Sigmoid colon (tissue), 7 donors: ENCODE data around the gene NCR2. TPM values are rescaled to one million over a fixed set of nuclear protein-coding genes. Genes with fewer than 3 reads are reported as not detected.
A peak's percentile ranks its signal among the peaks of the same experiment; 100 is the strongest.

Experiments used
- DNase-seq: peaks from one replicate; pipeline ENCODE4 v3.0.0-alpha.2; 2019
- H3K27ac ChIP-seq, 4 donors: fragments of 200-600 bp; sonication (generic); one replicate each; pipeline ENCODE4 v1.5.1; 2016 to 2019; ENCODE audit warnings: mild to moderate bottlenecking in 1 of 4
- H3K27me3 ChIP-seq, 3 donors: fragments of 200-600 bp; sonication (generic); one replicate each; pipeline ENCODE4 v1.5.1; 2019; ENCODE audit warnings: mild to moderate bottlenecking in 1 of 3
- H3K36me3 ChIP-seq, 4 donors: fragments of 200-600 bp; sonication (generic); one replicate each; pipeline ENCODE4 v1.5.1; 2016 to 2019
- H3K4me1 ChIP-seq, 4 donors: fragments of 200-600 bp; sonication (generic); one replicate each; pipeline ENCODE4 v1.5.1; 2017 to 2019
- H3K4me3 ChIP-seq, 4 donors: fragments of 200-600 bp; sonication (generic); one replicate each; pipeline ENCODE4 v1.5.1; 2017 to 2019; ENCODE audit warnings: mild to moderate bottlenecking in 2 of 4, moderate library complexity in 1 of 4
- H3K9me3 ChIP-seq, 4 donors: fragments of 200-600 bp in 3 of 4; sonication (generic) in 3 of 4; one replicate each; pipeline versions ENCODE4 v1.5.1 to v1.6.1; 2013 to 2019
- EP300 ChIP-seq, 4 donors: sonication (generic); formaldehyde crosslinking; IDR thresholded peaks; one replicate each; pipeline ENCODE4 v1.6.1; 2017; ENCODE audit warnings: antibody characterized with exemption in 4 of 4
- POLR2A ChIP-seq, 2 donors: fragments of 450-650 bp; IDR thresholded peaks; one replicate each; pipeline ENCODE4 v1.6.1; 2016; ENCODE audit warnings: antibody characterized with exemption in 2 of 2, mild to moderate bottlenecking in 2 of 2, moderate library complexity in 2 of 2
- POLR2AphosphoS5 ChIP-seq, 4 donors: sonication (generic); formaldehyde crosslinking; IDR thresholded peaks; one replicate each; pipeline ENCODE4 v1.6.1; 2017; ENCODE audit warnings: antibody characterized with exemption in 4 of 4
- WGBS, 2 donors: extraction: QIAGEN DNeasy Blood & Tissue Kit; methylation state at CpG; one replicate each; pipeline ENCODE4 v1.1.7; 2013; 5-methylcytosine and 5-hydroxymethylcytosine counted together
- intact Hi-C: fragments of 100-400 bp; cut with DNase I; formaldehyde crosslinking; loops from one replicate; pipeline ENCODE4 v1.15.1; 2023
- polyA plus RNA-seq, 3 donors: library from polyadenylated mRNA; stranded (reverse); fragments of 200-250 nt; gene quantifications; one replicate each; pipeline ENCODE4 v1.2.3, GENCODE V29; 2013
- total RNA-seq, 4 donors: library from RNA; depleted of rRNA; stranded (reverse); fragments of >200 nt; gene quantifications; one replicate each; pipeline ENCODE4 v1.1.0, GENCODE V29; 2016
- TF ChIP-seq, protein P1 (sequence below), 4 experiments: fragments of 450-650 bp in 3 of 4; fragments of 200-600 bp in 1 of 4; IDR thresholded peaks; one replicate each; pipeline ENCODE4 v1.5.1; 2016 to 2019; ENCODE audit warnings: antibody characterized with exemption in 4 of 4, mild to moderate bottlenecking in 3 of 4, moderate library complexity in 2 of 4
- donor health status: healthy with polysubstance abuse.
- donor health status: Bipolar disorder and iron deficiency.
- donor health status: healthy.

NCR2 gene
- total and polyA plus RNA-seq, 7 donors = 0.20 TPM; not detected in 6

- Histone ChIP-seq H3K4me1 (no peaks in the 10 kb centered on the region), H3K36me3 (no peaks in the 10 kb centered on the region), H3K27me3 (peaks cover 0 to 23% (median 3%) of the 10 kb centered on the region in 3 donors), H3K27ac (no peak overlapping the region), H3K4me3 (no peak overlapping the region), H3K9me3 (peaks cover 0 to 4% (median 0%) of the 10 kb centered on the region in 4 donors)
- 47 to 60% methylated on average over 3 of the region's 3 CpGs for WGBS, 2 donors
- peak; percentile 14 for DNase-seq
- intact Hi-C loops = no loop called here
- TF ChIP-seq, protein P1, sequence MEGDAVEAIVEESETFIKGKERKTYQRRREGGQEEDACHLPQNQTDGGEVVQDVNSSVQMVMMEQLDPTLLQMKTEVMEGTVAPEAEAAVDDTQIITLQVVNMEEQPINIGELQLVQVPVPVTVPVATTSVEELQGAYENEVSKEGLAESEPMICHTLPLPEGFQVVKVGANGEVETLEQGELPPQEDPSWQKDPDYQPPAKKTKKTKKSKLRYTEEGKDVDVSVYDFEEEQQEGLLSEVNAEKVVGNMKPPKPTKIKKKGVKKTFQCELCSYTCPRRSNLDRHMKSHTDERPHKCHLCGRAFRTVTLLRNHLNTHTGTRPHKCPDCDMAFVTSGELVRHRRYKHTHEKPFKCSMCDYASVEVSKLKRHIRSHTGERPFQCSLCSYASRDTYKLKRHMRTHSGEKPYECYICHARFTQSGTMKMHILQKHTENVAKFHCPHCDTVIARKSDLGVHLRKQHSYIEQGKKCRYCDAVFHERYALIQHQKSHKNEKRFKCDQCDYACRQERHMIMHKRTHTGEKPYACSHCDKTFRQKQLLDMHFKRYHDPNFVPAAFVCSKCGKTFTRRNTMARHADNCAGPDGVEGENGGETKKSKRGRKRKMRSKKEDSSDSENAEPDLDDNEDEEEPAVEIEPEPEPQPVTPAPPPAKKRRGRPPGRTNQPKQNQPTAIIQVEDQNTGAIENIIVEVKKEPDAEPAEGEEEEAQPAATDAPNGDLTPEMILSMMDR (IDR thresholded peaks at IDR 0.05) = no peak
- TF ChIP-seq POLR2A (IDR thresholded peaks at IDR 0.05) (no peak), EP300 (IDR thresholded peaks at IDR 0.05) (no peak)
These were observed 17.9 kb downstream of the NCR2 start for GRCh38 chr6:41353333-41353732.

DNA sequence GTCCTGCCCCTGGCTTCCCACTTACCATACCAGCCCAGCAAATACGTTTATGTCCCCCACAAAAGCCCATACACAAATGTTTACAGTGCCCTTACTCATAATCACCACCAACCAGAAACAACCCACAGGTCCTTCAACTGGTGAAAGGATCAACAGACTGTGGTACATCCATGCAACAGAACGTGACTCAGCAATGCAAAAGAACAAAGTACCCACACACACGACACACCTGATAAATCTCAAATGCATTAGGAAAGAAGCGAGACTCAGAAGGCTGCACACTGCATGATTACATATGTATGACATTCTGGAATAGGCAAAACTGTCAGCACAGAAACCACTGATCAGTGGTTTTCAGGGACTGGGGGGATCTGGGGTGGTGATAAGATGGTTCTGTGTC, 20.5 kb downstream of the NCR2 start:
- 66 to 78% methylated on average over 4 of the region's 4 CpGs for WGBS, 2 donors

GRCh38 chr6:41356825-41357224, 21.4 kb downstream of the NCR2 start:
- DNase-seq = no peak
- WGBS, 2 donors = 82 to 89% methylated on average over 3 of the region's 3 CpGs
- intact Hi-C loops = no loop called here
- Histone ChIP-seq H3K4me3 (no peak overlapping the region), H3K36me3 (no peaks in the 10 kb centered on the region), H3K27me3 (peaks cover 0 to 21% (median 4%) of the 10 kb centered on the region in 3 donors), H3K9me3 (peaks cover 0 to 14% (median 2%) of the 10 kb centered on the region in 4 donors), H3K4me1 (no peaks in the 10 kb centered on the region), H3K27ac (no peak overlapping the region)
- TF ChIP-seq EP300 (IDR thresholded peaks at IDR 0.05) (no peak), POLR2AphosphoS5 (IDR thresholded peaks at IDR 0.05) (no peak), POLR2A (IDR thresholded peaks at IDR 0.05) (no peak)
- TF ChIP-seq, protein P1 (IDR thresholded peaks at IDR 0.05) = no peak

More for the DNA sequence above, 20.5 kb downstream of the NCR2 start:
- H3K4me1 ChIP-seq = no peaks in the 10 kb centered on the region
- peaks cover 0 to 12% (median under 1%) of the 10 kb centered on the region in 4 donors for H3K9me3 ChIP-seq
- H3K27me3 ChIP-seq = peaks cover 0 to 21% (median 4%) of the 10 kb centered on the region in 3 donors
- intact Hi-C loops = no loop called here
- TF ChIP-seq POLR2A (IDR thresholded peaks at IDR 0.05) = no peak
- no peak for TF ChIP-seq EP300 (IDR thresholded peaks at IDR 0.05)
- TF ChIP-seq, protein P1 (IDR thresholded peaks at IDR 0.05) = no peak
- TF ChIP-seq POLR2AphosphoS5 (IDR thresholded peaks at IDR 0.05) = no peak
- DNase-seq = no peak
- H3K27ac ChIP-seq = no peak overlapping the region
- no peak overlapping the region for H3K4me3 ChIP-seq
- no peaks in the 10 kb centered on the region for H3K36me3 ChIP-seq

GRCh38 chr6:41358503-41358902, 23.1 kb downstream of the NCR2 start:
- H3K27ac ChIP-seq = no peak overlapping the region
- H3K9me3 ChIP-seq = peaks cover 0 to 14% (median 2%) of the 10 kb centered on the region in 4 donors
- DNase-seq = peak; percentile 34
- no peak for TF ChIP-seq POLR2AphosphoS5 (IDR thresholded peaks at IDR 0.05)
- no peak for TF ChIP-seq POLR2A (IDR thresholded peaks at IDR 0.05)
- no peak for TF ChIP-seq EP300 (IDR thresholded peaks at IDR 0.05)
- TF ChIP-seq, protein P1 (IDR thresholded peaks at IDR 0.05) = no peak
- no peaks in the 10 kb centered on the region for H3K36me3 ChIP-seq
- peaks cover 0 to 12% (median 4%) of the 10 kb centered on the region in 3 donors for H3K27me3 ChIP-seq
- H3K4me3 ChIP-seq = no peak overlapping the region
- no peaks in the 10 kb centered on the region for H3K4me1 ChIP-seq
- 94 to 96% methylated on average over 7 of the region's 7 CpGs for WGBS, 2 donors
- intact Hi-C loops = no loop called here
